MM.1S (cell line): ENCODE measurements around the gene FAM78B.

ENCODE experiments used
- EZH2 ChIP-seq: fragments of 300-600 bp; sonication (generic); optimal IDR thresholded peaks from 2 replicates; pipeline ENCODE3; 2017; ENCODE audit warnings: low read depth, mild to moderate bottlenecking, antibody characterized with exemption, low read length, mixed read lengths
- TF ChIP-seq, protein P1 (sequence below): fragments of 300-600 bp; sonication (generic); IDR thresholded peaks from 2 replicates; pipeline ENCODE4 v1.5.1; 2016; ENCODE audit warnings: antibody characterized with exemption, low read length, mixed read lengths

DNA sequence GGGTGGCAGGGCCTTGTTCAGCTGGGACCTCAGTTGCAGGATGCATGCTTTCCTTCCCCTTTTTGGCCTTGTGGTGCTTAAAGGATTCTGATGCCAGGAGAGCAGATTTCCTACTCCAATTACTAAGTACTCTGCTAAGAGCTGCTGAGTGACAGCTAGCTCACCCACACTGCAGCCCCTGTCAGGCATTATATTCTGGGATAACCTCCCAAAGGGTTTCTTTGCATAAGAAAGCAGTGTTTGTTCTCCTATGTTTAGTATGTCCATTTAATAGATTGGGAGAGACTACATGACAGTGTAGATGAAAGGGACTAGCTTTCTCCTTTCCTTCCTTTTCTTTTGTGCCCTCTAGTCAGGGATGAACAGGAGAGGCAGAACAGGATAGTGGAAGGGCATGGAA lies 100.7 kb downstream of the FAM78B start:
- TF ChIP-seq, protein P1, sequence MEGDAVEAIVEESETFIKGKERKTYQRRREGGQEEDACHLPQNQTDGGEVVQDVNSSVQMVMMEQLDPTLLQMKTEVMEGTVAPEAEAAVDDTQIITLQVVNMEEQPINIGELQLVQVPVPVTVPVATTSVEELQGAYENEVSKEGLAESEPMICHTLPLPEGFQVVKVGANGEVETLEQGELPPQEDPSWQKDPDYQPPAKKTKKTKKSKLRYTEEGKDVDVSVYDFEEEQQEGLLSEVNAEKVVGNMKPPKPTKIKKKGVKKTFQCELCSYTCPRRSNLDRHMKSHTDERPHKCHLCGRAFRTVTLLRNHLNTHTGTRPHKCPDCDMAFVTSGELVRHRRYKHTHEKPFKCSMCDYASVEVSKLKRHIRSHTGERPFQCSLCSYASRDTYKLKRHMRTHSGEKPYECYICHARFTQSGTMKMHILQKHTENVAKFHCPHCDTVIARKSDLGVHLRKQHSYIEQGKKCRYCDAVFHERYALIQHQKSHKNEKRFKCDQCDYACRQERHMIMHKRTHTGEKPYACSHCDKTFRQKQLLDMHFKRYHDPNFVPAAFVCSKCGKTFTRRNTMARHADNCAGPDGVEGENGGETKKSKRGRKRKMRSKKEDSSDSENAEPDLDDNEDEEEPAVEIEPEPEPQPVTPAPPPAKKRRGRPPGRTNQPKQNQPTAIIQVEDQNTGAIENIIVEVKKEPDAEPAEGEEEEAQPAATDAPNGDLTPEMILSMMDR, result no peak
- TF ChIP-seq EZH2, result no peak
